ENCODE measurements around the gene IFT172. TPM values are rescaled to one million over a fixed set of nuclear protein-coding genes. Genes with fewer than 3 reads are reported as not detected.

IFT172 gene
- total and polyA plus RNA-seq, 3 donors from 2014 or later: 76.4 to 151 (median 133) TPM

DNA sequence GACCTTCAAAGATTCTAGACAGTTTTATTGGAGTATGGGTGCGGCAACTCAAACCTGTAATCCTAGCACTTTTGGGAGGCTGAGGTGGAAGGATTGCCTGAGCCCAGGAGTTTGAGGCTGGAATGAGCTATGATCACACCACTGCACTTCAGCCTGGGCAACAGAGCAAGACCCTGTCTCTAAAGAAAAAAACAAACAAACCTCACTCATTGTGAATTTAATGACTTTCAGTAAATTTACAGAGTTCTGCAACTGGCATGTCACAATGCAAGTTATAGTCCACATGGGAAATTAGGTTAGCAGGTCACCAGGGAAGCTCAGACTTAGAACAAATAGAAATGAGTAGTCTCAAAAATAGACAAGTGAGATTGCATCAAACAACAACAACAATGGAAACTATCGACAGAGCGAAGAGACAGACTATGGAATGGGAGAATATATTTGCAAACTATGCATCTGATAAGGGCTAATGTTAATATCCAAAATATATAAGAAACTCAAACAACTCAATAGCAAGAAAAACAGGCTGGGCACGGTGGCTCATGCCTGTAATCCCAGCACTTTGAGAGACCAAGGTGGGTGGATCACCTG lies 67.8 kb downstream of the IFT172 start:
- Histone ChIP-seq H3K9me3 (no peaks in the 10 kb centered on the region), H3K4me3 (no peak overlapping the region), H3K27ac (no peak overlapping the region), H3K27me3 (no peaks in the 10 kb centered on the region), H3K36me3 (ENCODE audit: low read depth, missing control alignments) (no peaks in the 10 kb centered on the region), H3K4me1 (no peaks in the 10 kb centered on the region)
- 89 to 90% methylated on average over 4 of the region's 4 CpGs for WGBS, 2 donors
- TF ChIP-seq, protein P1, sequence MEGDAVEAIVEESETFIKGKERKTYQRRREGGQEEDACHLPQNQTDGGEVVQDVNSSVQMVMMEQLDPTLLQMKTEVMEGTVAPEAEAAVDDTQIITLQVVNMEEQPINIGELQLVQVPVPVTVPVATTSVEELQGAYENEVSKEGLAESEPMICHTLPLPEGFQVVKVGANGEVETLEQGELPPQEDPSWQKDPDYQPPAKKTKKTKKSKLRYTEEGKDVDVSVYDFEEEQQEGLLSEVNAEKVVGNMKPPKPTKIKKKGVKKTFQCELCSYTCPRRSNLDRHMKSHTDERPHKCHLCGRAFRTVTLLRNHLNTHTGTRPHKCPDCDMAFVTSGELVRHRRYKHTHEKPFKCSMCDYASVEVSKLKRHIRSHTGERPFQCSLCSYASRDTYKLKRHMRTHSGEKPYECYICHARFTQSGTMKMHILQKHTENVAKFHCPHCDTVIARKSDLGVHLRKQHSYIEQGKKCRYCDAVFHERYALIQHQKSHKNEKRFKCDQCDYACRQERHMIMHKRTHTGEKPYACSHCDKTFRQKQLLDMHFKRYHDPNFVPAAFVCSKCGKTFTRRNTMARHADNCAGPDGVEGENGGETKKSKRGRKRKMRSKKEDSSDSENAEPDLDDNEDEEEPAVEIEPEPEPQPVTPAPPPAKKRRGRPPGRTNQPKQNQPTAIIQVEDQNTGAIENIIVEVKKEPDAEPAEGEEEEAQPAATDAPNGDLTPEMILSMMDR (IDR thresholded peaks at IDR 0.05): no peak
- no peak for TF ChIP-seq POLR2A (IDR thresholded peaks at IDR 0.05)
- intact Hi-C loops (cut with DNase I; ENCODE audit: low total_unique reads): no loop called here
- no peak for DNase-seq

DNA sequence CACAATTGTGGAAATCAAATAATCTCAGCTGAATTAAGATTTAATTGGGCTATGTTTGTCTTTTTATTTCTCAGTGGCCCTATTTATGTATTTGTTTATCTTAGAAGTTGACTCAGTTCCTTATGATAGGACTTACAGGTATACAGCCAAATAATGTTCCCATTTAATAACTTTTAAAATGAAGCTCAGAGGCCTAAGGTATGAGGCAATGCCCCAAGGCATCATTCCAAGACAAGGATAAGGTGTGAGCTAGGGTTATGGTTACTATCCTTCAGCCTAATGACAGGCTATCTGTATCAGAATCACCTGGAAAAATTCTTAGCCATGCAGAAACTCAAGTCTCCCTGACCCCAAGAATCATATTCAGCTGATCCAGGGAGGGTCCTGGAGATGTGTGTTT lies 68.5 kb downstream of the IFT172 start:
- H3K9me3 ChIP-seq: no peaks in the 10 kb centered on the region
- intact Hi-C loops (cut with DNase I; ENCODE audit: low total_unique reads): no loop called here
- no peak overlapping the region for H3K4me3 ChIP-seq
- H3K27me3 ChIP-seq: no peaks in the 10 kb centered on the region
- no peaks in the 10 kb centered on the region for H3K4me1 ChIP-seq
- DNase-seq: no peak
- H3K36me3 ChIP-seq (ENCODE audit: low read depth, missing control alignments): no peaks in the 10 kb centered on the region
- no peak for TF ChIP-seq POLR2A (IDR thresholded peaks at IDR 0.05)
- TF ChIP-seq, protein P1 (IDR thresholded peaks at IDR 0.05): no peak
- H3K27ac ChIP-seq: no peak overlapping the region

DNA sequence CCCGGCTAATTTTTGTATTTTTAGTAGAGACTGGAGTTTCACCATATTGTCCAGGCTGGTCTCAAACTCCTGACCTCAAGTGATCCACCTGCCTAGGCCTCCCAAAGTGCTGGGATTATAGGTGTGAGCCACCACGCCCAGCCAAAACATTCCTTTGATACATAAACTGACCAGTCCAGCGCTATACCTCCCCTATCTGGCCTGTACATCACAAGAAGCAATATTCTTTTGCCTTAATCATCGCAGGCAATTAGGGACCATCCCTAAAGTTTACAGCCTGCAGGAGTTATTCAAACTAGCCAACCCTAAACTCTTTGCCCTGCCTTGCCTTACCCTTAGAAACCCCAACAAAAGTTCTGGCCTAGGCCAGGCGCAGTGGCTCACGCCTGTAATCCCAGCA lies 73.4 kb downstream of the IFT172 start:
- H3K27ac ChIP-seq: no peak overlapping the region
- no peaks in the 10 kb centered on the region for H3K36me3 ChIP-seq (ENCODE audit: low read depth, missing control alignments)
- TF ChIP-seq, protein P1 (IDR thresholded peaks at IDR 0.05): no peak
- TF ChIP-seq POLR2A (IDR thresholded peaks at IDR 0.05): no peak
- H3K4me1 ChIP-seq: no peaks in the 10 kb centered on the region
- no peaks in the 10 kb centered on the region for H3K27me3 ChIP-seq
- intact Hi-C loops (cut with DNase I; ENCODE audit: low total_unique reads): no loop called here
- no peaks in the 10 kb centered on the region for H3K9me3 ChIP-seq
- DNase-seq: no peak
- H3K4me3 ChIP-seq: no peak overlapping the region
- WGBS, 2 donors: 93 to 96% methylated on average over 6 of the region's 6 CpGs

DNA sequence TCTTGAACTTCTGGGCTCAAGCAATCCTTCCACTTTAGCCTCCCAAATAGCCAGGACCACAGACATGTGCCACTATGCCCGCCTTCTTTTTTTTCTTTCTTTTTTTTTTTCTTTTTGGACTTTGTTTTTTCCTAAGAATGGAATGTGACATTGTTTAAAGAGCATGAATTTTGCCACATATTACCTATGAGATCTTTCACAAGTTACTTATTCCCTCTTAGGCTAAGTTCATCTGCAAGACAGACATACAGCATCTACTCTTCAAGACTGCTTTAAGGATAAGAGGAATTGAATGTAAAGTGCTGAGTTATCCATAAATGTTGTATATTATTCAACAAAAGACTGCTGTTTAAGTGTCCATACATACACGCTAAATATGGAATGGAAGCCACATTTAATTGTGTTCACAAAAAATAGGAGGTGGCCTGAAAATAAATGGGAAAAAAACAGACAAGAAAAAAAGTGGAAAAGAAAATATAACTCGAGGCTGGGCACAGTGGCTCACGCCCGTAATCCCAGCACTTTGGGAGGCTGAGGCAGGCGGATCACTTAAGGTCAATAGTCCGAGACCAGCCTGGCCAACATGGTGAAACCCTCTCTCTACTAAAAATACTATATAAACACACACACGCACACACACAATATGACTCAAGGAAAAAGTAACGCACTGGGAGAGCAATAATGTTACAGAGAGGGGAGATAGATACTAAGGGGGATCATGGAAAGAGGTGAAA lies 77.0 kb downstream of the IFT172 start:
- no peak for DNase-seq
- Histone ChIP-seq H3K4me1 (peaks cover 10% of the 10 kb centered on the region), H3K36me3 (ENCODE audit: low read depth, missing control alignments) (no peaks in the 10 kb centered on the region), H3K9me3 (no peaks in the 10 kb centered on the region), H3K27ac (no peak overlapping the region), H3K27me3 (no peaks in the 10 kb centered on the region), H3K4me3 (no peak overlapping the region)
- intact Hi-C loops (cut with DNase I; ENCODE audit: low total_unique reads): no loop called here
- 85 to 86% methylated on average over 9 of the region's 9 CpGs for WGBS, 2 donors
- TF ChIP-seq, protein P1 (IDR thresholded peaks at IDR 0.05): no peak
- no peak for TF ChIP-seq POLR2A (IDR thresholded peaks at IDR 0.05)
